SK-MEL-5 (cell line): ENCODE data around the gene RNF8. TPM values are rescaled to one million over a fixed set of nuclear protein-coding genes. Genes with fewer than 3 reads are reported as not detected.
"Not testable (repeated sequence)": the region's sequence is repeated elsewhere in the genome, so short reads cannot be mapped to it uniquely, and the experiment has no call there.

Source experiments
- DNase-seq: peaks from one replicate; pipeline ENCODE4 v3.0.0-alpha.2; 2016; ENCODE audit warnings: low read depth, low spot score
- in situ Hi-C: cut with HindIII; loops from 2 replicates; pipeline ENCODE4 v1.10.0; 2016; ENCODE audit warnings: low sequenced_read_pairs, high pct_unique_total_duplicates, low pct_unique_long_range_greater_than_20kb
- total RNA-seq: library from RNA; depleted of rRNA; stranded (reverse); fragments of >200 nt; shearing (Covaris generic); gene quantifications from 2 replicates; pipeline ENCODE4 v1.2.3, GENCODE V29; 2014

RNF8 gene
- total RNA-seq, 1 experiment from 2014 or later, result 23.4 TPM

GRCh38 chr6:37376078-37376743 is 22.4 kb downstream of the RNF8 start:
- in situ Hi-C loops, result no loop called here
- DNase-seq, result no peak

- peak; percentile 62 for DNase-seq
- in situ Hi-C loops, result no loop called here
These were observed 27.8 kb downstream of the RNF8 start for GRCh38 chr6:37381579-37381978.

GRCh38 chr6:37382994-37383765 is 29.4 kb downstream of the RNF8 start:
- in situ Hi-C loops, result no loop called here
- peak; percentile 10 for DNase-seq

- no peak for DNase-seq
- in situ Hi-C loops, result no loop called here
These were observed 34.8 kb downstream of the RNF8 start for GRCh38 chr6:37388578-37388977.

GRCh38 chr6:37389857-37390256 is 36.1 kb downstream of the RNF8 start:
- no peak for DNase-seq
- in situ Hi-C loops, result no loop called here

GRCh38 chr6:37391120-37391519 is 37.3 kb downstream of the RNF8 start:
- no peak for DNase-seq
- in situ Hi-C loops, result no loop called here

GRCh38 chr6:37392821-37393220 is 39.0 kb downstream of the RNF8 start:
- no peak for DNase-seq
- in situ Hi-C loops, result no loop called here

- DNase-seq, result no peak
- in situ Hi-C loops, result no loop called here
These were observed 39.7 kb downstream of the RNF8 start for GRCh38 chr6:37393381-37393929.

GRCh38 chr6:37396571-37397180 is 42.9 kb downstream of the RNF8 start:
- DNase-seq, result peak; percentile 78
- in situ Hi-C loops, result no loop called here

GRCh38 chr6:37399131-37399530 is 45.3 kb downstream of the RNF8 start:
- DNase-seq, result no peak
- in situ Hi-C loops, result no loop called here

GRCh38 chr6:37399795-37400490 is 46.2 kb downstream of the RNF8 start:
- in situ Hi-C loops, result no loop called here
- DNase-seq, result no peak

- in situ Hi-C loops, result not testable (repeated sequence)
These were observed 47.9 kb downstream of the RNF8 start for GRCh38 chr6:37401658-37402057.

GRCh38 chr6:37406726-37407341 is 53.1 kb downstream of the RNF8 start:
- no peak for DNase-seq
- in situ Hi-C loops, result no loop called here

More at GRCh38 chr6:37401658-37402057, 47.9 kb downstream of the RNF8 start:
- not testable (repeated sequence) for DNase-seq

GRCh38 chr6:37407948-37408347 is 54.2 kb downstream of the RNF8 start:
- DNase-seq, result no peak
- in situ Hi-C loops, result no loop called here

- in situ Hi-C loops, result no loop called here
- DNase-seq, result no peak
These were observed 55.7 kb downstream of the RNF8 start for GRCh38 chr6:37409501-37409900.

- no peak for DNase-seq
- in situ Hi-C loops, result no loop called here
These were observed 63.6 kb downstream of the RNF8 start for GRCh38 chr6:37417393-37417792.

- in situ Hi-C loops, result no loop called here
- no peak for DNase-seq
These were observed 64.9 kb downstream of the RNF8 start for GRCh38 chr6:37418722-37419121.
